Stromal cell of bone marrow (primary cell): ENCODE measurements around the gene SSX2IP.
"Not testable (repeated sequence)": the region's sequence is repeated elsewhere in the genome, so short reads cannot be mapped to it uniquely, and the experiment has no call there.

Experiments
- DNase-seq: peaks from one replicate; pipeline ENCODE4 v3.0.0-alpha.2; 2012; ENCODE audit warnings: low read depth

SSX2IP gene, protein sequence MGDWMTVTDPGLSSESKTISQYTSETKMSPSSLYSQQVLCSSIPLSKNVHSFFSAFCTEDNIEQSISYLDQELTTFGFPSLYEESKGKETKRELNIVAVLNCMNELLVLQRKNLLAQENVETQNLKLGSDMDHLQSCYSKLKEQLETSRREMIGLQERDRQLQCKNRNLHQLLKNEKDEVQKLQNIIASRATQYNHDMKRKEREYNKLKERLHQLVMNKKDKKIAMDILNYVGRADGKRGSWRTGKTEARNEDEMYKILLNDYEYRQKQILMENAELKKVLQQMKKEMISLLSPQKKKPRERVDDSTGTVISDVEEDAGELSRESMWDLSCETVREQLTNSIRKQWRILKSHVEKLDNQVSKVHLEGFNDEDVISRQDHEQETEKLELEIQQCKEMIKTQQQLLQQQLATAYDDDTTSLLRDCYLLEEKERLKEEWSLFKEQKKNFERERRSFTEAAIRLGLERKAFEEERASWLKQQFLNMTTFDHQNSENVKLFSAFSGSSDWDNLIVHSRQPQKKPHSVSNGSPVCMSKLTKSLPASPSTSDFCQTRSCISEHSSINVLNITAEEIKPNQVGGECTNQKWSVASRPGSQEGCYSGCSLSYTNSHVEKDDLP

GRCh38 chr1:84690397-84691121 lies at the start of gene SSX2IP:
SSX2IP (minus strand) TSS chr1:84690461; CDS start chr1:84671219, 19,242 bp downstream.
- DNase-seq, result peak; percentile 92

DNA sequence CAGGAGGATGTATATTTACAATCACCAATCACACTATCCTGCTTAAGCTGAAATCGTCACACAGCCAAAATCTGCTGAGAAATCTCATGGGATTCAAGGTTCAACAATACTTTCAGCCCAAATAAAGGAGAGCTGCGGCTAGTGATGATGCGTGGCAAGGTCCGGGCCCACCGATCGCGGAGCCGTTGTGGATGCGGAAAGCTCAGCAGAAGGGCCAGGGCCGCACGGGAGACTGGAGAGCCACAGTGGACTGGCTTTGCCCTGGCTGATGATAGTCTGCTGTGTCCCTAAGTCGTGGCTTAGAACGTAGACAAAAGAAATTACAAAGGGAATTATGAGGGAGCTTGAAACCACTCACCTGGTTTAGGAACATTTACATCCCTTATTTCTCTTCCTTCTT lies 48.0 kb upstream of the SSX2IP start:
- no peak for DNase-seq

- DNase-seq, result no peak
Measured at GRCh38 chr1:84737590-84737989, 47.3 kb upstream of the SSX2IP start.

GRCh38 chr1:84736944-84737343 lies 46.7 kb upstream of the SSX2IP start:
- DNase-seq, result no peak

- no peak for DNase-seq
Measured at GRCh38 chr1:84736445-84736844, 46.2 kb upstream of the SSX2IP start.

- no peak for DNase-seq
Measured at GRCh38 chr1:84735483-84735882, 45.2 kb upstream of the SSX2IP start.

GRCh38 chr1:84732520-84732919 lies 42.3 kb upstream of the SSX2IP start:
- DNase-seq, result no peak

GRCh38 chr1:84731519-84731918 lies 41.3 kb upstream of the SSX2IP start:
- no peak for DNase-seq

GRCh38 chr1:84727711-84728110 lies 37.5 kb upstream of the SSX2IP start:
- DNase-seq, result peak; percentile 31

GRCh38 chr1:84726593-84727499 lies 36.6 kb upstream of the SSX2IP start:
- no peak for DNase-seq

DNA sequence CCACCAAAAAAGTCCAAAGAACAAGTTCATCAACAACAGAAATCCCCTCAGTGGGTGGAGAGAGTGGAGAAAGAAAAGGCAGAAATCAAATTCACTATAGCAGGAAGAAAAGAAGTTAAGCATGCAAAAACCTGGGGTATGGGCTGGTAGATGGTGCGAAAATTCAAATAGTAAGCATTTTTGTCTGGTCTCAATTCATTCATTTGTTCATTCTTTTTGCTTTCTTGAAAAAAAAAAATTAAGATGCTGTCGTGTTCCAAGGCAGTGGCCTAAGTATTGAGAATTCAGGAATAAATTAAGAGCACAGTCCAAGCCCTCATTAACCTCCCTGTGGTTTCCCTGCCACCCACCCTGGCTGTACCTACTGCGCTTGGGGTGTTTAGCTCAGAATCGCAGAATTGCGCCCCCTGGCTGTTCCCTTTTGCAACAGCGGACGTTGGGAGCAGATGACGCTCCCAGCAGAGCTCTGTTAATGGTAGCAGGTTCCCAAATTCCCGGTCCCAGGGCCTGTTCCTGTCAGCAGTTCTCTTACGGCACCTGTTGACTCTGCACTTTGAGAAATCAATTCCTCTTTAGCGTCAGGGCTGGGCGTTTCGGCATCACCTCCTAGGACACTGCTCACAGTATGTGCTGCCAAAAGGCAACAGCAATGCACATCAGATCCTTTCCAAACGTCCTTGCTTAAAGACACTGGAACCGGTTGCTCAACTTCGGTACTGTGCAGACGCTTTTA lies 34.0 kb upstream of the SSX2IP start:
- no peak for DNase-seq

- DNase-seq, result peak; percentile 85
Measured at GRCh38 chr1:84722794-84723193, 32.5 kb upstream of the SSX2IP start.

DNA sequence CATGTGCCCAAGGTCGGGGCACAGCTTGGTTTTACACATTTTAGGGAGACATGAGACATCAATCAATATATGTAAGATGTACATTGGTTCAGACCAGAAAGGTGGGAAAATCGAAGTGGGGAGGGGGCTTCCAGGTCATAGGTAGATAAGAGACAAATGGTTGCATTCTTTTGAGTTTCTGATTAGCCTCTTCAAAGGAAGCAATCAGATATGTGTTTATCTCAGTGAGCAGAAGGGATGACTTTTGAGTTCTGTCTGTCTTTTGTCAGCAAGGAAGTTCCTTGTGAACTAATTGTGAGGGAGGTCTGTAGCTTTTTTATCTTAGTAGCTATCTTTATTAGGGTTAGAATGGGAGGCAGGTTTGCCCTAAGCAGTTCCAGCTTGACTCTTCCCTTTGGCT lies 31.6 kb upstream of the SSX2IP start:
- not testable (repeated sequence) for DNase-seq

DNA sequence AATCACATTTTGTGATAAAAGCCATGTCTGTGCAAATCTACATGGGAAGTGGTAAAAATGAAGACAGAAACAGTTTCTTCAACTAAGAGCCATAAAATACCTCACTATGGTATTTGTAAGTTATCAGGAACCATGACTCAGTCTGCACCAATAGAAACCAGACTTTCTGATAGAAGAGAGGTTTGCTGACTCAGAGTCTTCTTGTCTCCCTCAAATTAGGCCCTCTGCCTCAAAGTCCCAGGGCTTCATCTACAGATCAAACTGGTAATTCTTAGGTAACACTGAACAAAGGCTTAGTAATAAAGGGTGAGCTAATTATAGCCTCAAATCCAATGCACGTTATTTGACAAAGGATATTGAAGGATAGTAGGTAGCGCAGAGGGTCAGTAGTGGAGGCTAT lies 30.9 kb upstream of the SSX2IP start:
- DNase-seq, result peak; percentile 37

DNA sequence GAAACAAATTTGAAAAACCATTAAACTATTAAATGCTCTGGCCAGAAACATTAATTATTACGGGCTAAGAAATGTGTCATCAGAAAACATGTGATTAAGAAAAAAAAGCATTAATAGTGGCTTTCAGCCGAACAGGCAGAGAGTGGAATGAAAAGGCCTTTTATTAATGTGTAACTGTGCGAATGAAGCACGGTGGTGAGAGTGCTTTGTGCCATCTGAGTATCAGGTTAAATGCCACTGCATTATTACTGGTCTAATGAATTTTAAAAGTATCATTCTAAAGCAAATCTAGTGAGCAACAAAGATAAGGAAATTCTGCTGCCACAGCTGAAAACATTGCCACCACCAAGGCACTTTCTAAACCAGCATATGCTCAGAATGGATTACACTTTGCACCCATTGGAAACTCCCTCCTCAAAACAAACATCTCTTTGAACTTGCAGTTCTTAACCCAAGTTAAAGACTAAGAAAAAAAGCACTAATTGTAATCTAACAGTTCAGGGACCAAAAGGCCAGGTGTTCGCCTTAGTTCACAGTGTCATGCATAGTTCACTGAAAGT lies 30.0 kb upstream of the SSX2IP start:
- DNase-seq, result no peak

GRCh38 chr1:84719543-84720217 lies 29.4 kb upstream of the SSX2IP start:
- no peak for DNase-seq

DNA sequence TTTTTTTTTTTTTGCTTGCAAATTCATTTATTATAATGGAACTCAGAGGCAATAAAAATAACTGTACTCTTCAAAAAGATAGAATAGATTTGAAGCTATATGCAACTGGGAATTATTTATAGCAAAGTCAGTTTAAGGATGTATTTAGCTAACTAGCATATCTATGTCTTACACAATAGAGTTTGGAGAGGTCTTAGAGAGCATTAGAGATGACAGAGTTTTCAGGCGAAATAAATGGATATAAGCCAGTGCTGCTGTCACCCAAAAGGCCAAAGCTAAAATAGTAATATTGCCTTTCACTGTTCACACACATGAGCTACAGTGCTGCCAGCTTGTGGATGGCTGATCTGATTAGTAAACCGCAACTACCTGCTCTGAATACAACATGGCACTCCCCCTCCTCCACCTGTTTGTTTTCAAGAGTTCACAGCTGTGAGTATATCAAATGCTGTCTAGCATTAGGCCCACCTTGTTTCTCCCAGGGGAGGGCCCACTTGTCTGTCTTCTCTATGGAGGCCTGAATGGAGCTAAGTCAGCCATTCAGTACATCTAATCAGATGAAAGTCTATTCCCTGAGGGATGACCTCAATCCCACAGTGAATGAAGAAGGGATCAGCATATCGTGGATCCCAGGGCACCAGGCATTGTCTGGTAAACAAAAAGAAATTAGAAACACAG lies 25.2 kb upstream of the SSX2IP start:
- no peak for DNase-seq

GRCh38 chr1:84712276-84712874 lies 22.1 kb upstream of the SSX2IP start:
- DNase-seq, result peak; percentile 84

- no peak for DNase-seq
Measured at GRCh38 chr1:84711869-84712268, 21.6 kb upstream of the SSX2IP start.
